A549 treated with CORT108297 at 1 μM for 4 hours (cell line): ENCODE results near the gene SUPT16H. TPM values are rescaled to one million over a fixed set of nuclear protein-coding genes. Genes with fewer than 3 reads are reported as not detected.

Source experiments
- total RNA-seq: library from RNA; stranded (reverse); fragments of 200-300 nt; extraction: Qiagen RNA extraction; gene quantifications from 5 replicates; pipeline ENCODE4 v1.2.3, GENCODE V29; 2022

Gene SUPT16H
- total RNA-seq, result 96.6 to 124 TPM (median 102 TPM) in 5 replicates

GRCh38 chr14:21383848-21384493, at the start of gene SUPT16H:
SUPT16H (minus strand) TSS chr14:21384019; CDS start chr14:21383927, 92 bp downstream.

Other genes with a start within 250 kb of the SUPT16H start
- gene OR5AU1, start 228.0 kb downstream of the SUPT16H start, total RNA-seq, result 0.01 to 0.03 TPM in 2 of 5 replicates, not detected in the others
- gene HNRNPC, start 114.6 kb downstream of the SUPT16H start, total RNA-seq, result 769 to 1,109 TPM (median 796 TPM) in 5 replicates
- 0.13 to 0.24 TPM (median 0.19 TPM) in 5 replicates for gene RPGRIP1, start 103.9 kb downstream of the SUPT16H start, total RNA-seq
- gene CHD8, start 72.1 kb upstream of the SUPT16H start, total RNA-seq, result 36.5 to 42.0 TPM (median 39.7 TPM) in 5 replicates
- gene RAB2B, start 92.9 kb upstream of the SUPT16H start, total RNA-seq, result 11.2 to 21.1 TPM (median 13.8 TPM) in 5 replicates
- gene TOX4, start 93.2 kb upstream of the SUPT16H start, total RNA-seq, result 57.4 to 71.5 TPM (median 66.0 TPM) in 5 replicates
- 45.4 to 55.8 TPM (median 52.2 TPM) in 5 replicates for gene METTL3, start 127.3 kb upstream of the SUPT16H start, total RNA-seq
- gene SALL2, start 142.3 kb upstream of the SUPT16H start, total RNA-seq, result 0.76 to 1.4 TPM (median 1.0 TPM) in 5 replicates
- not detected in 5 replicates for gene OR10G3, start 196.1 kb upstream of the SUPT16H start, total RNA-seq